ENCODE measurements around the gene FAS.

GRCh38 chr10:88946965-88947590, 43.5 kb upstream of the FAS start:
- no peak for TF ChIP-seq CTCF (IDR thresholded peaks at IDR 0.05; ENCODE audit: poor library complexity)
- TF ChIP-seq EZH2 (IDR thresholded peaks at IDR 0.05; ENCODE audit: borderline replicate concordance): no peak
- TF ChIP-seq EZH2phosphoT487 (IDR thresholded peaks at IDR 0.05; ENCODE audit: low read depth, severe bottlenecking, unreplicated experiment): no peak

Data from hepatocyte (in vitro differentiated cells).